Mononuclear cell (primary cell): ENCODE measurements around the gene GATB. TPM values are rescaled to one million over a fixed set of nuclear protein-coding genes. Genes with fewer than 3 reads are reported as not detected.

ENCODE experiments used
- H3K27me3 ChIP-seq: 2 replicates; pipeline ENCODE4 v1.6.0; 2011; ENCODE audit warnings: low read length, control low read depth; ENCODE audit not compliant: insufficient read depth
- H3K4me1 ChIP-seq: 2 replicates; pipeline ENCODE4 v1.5.1; 2011; ENCODE audit warnings: mild to moderate bottlenecking, low read length, control low read depth; ENCODE audit not compliant: insufficient read depth
- H3K4me3 ChIP-seq: 2 replicates; pipeline ENCODE4 v1.5.1; 2011; ENCODE audit warnings: mild to moderate bottlenecking, low read length, moderate library complexity
- H3K9me3 ChIP-seq: 2 replicates; pipeline ENCODE4 v1.5.1; 2011; ENCODE audit warnings: low read depth, mild to moderate bottlenecking, control low read depth, low read length
- total RNA-seq: library from RNA; depleted of rRNA; stranded (reverse); fragments of >200 nt; gene quantifications from one replicate; pipeline ENCODE4 v1.2.3, GENCODE V29; 2012

Gene GATB
- total RNA-seq, 1 donor = 3.4 TPM

DNA sequence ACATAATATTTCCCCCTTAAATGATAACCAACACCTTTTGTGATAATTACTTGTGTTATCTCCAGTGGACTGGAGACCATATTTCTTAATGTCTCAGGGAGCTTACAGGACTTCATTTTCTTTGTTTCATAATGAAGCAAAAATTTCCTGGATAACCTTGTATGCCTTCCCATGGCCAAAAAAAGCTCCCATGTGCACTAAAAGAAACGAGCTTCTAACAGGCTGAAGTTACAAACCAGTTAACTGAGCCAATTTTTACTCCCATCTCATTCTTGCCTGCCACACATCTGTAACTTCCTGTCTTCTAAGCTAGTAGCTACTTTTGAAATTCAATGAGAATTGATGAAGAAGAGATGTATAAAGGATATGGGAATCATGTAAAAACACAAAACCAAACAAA lies 32.8 kb downstream of the GATB start:
- no peaks in the 10 kb centered on the region for H3K27me3 ChIP-seq
- H3K4me3 ChIP-seq = no peak overlapping the region
- H3K4me1 ChIP-seq = no peaks in the 10 kb centered on the region
- no peaks in the 10 kb centered on the region for H3K9me3 ChIP-seq

DNA sequence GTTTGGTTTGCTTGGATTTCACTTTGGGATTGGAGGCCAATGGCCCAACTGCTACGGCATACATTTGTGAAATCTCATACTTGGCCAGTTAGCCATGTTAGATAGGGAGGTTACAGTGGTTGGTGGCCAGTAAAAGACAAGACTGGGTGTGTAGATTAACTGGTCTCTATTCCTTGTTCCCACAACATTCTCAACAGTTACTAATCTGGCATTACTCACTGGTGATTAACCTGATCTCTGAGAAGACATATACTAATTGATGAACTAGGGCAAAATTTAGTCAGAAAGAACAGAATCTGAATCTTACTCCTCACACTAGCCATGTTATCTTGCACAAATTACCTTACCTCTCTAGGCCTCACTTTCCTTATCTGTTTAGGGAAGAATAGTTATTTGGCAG lies 33.4 kb downstream of the GATB start:
- H3K4me3 ChIP-seq = no peak overlapping the region
- H3K27me3 ChIP-seq = no peaks in the 10 kb centered on the region
- no peaks in the 10 kb centered on the region for H3K9me3 ChIP-seq
- H3K4me1 ChIP-seq = no peaks in the 10 kb centered on the region

DNA sequence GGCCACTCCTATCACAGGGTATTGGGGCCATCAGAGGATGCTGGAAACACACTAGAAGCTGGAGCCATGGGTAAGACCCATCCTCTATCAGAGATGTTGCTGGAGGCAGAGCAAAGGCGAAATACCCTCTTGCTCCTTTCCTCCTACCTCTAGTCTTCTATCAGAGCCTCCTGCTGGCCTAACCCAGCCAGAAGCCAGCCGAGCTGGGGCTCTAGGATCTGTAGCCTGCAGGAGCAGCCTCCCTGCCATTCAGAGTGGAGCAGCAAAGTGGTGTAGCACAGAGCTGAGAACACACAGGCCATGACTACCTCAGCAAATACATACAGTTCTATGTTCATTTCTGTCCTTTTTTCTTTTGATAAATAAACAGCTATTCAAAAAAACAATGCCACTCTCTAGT lies 35.7 kb downstream of the GATB start:
- no peaks in the 10 kb centered on the region for H3K4me1 ChIP-seq
- no peaks in the 10 kb centered on the region for H3K9me3 ChIP-seq
- no peaks in the 10 kb centered on the region for H3K27me3 ChIP-seq
- no peak overlapping the region for H3K4me3 ChIP-seq

DNA sequence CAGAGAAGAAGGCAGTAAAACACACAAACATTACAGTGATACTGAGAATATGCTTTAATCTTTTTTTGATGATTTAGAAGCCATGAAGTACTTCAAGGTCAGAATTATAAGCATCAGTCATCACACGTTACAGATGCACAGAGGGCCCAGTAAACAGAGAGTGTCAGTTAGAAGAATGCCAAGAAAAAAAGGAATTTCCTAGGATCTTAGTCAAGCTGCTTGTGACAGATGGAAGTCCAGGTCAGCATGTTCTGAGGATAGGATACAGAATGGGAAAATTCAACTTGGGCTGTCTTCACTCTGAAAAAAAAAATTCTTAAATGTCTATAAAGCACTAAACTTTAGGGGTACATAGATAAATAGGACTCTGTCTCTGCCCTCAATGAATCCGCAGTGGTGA lies 38.9 kb downstream of the GATB start:
- Histone ChIP-seq H3K4me1 (no peaks in the 10 kb centered on the region), H3K27me3 (no peaks in the 10 kb centered on the region), H3K4me3 (no peak overlapping the region), H3K9me3 (no peaks in the 10 kb centered on the region)

DNA sequence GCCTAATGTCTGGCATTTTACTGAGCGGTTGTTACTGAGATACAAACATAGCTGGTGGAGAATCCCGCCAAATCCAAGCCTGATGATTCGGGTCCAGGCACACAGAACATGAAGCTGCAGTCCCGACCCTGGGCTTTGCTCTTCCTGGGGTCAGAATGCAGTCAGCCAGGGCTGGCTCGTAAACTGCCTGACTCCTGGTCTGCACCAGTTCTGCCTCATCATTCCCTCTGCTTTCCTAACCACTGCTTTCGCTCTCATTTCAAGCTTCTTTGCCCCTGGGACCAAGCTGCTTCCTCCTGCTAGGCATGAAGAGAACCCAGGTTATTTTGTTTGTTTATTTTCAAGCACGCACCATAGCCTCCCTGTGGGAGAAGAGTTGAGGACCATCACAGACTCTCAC lies 39.3 kb downstream of the GATB start:
- no peak overlapping the region for H3K4me3 ChIP-seq
- H3K4me1 ChIP-seq = no peaks in the 10 kb centered on the region
- no peaks in the 10 kb centered on the region for H3K27me3 ChIP-seq
- no peaks in the 10 kb centered on the region for H3K9me3 ChIP-seq

DNA sequence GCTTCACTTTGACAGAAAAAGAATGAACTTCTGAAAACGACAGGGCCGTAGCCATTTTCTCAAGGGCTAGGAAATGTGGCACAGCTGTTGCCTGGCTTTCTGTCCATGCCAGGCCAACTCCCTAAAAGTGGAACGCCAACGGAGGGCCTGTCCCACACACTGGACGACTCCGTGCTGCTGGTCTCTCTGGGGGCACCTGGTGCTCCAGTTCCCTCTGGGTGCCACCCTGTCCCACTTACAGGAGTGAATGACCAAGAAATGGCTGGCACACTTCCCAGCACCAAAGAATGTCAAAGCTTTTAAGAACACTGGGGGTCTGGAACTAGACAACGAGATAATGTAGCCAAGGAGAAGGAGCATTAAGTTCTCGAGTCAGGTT lies 40.9 kb downstream of the GATB start:
- H3K4me3 ChIP-seq = no peak overlapping the region
- H3K4me1 ChIP-seq = no peaks in the 10 kb centered on the region
- H3K27me3 ChIP-seq = no peaks in the 10 kb centered on the region
- no peaks in the 10 kb centered on the region for H3K9me3 ChIP-seq

DNA sequence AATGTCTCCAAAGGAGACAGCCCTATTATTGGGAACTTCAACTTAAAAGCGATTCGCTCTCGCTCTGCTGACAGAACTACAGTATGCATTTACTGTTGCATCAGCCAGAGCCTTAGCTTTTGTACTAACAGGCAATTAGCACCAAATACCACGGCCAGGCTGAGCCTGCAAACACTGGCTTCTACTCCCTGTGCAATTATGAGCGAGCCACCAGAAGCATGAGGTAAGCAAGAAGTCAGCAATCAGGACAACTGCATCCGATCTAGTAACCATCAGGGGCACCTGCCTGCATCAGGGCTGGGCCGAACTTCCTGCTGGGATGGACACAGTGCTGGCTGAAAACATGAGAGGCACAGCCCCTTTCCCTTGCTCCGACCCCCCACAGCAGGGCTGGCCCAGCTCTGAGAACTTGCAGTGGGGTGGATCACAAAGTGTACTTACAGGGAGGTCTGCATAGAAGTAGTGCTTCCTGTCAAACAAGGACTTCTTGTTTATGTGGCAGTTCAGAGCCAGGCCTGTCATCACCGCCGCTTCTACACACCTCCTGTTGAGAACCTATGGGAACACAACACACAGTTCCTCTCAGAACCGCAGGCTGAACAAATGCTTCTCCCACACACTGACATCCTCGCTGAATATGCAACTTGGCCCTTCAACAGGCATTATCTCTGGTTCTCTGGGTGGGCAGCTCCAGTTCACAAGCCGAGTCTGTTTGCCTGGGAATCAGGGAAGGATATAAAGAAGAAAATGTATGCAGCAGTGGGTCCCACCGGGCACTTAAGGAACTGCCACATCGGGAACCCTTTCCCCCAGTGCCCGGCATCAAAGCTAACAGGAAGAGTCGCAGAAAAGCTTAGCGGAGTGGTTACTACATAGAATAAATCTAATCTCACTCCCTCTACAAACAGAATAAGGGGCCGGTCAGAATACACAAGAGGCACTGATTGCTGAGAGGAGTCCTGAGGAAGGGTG lies 41.5 kb downstream of the GATB start:
- no peak overlapping the region for H3K4me3 ChIP-seq
- H3K9me3 ChIP-seq = no peaks in the 10 kb centered on the region
- H3K4me1 ChIP-seq = no peaks in the 10 kb centered on the region
- H3K27me3 ChIP-seq = no peaks in the 10 kb centered on the region

DNA sequence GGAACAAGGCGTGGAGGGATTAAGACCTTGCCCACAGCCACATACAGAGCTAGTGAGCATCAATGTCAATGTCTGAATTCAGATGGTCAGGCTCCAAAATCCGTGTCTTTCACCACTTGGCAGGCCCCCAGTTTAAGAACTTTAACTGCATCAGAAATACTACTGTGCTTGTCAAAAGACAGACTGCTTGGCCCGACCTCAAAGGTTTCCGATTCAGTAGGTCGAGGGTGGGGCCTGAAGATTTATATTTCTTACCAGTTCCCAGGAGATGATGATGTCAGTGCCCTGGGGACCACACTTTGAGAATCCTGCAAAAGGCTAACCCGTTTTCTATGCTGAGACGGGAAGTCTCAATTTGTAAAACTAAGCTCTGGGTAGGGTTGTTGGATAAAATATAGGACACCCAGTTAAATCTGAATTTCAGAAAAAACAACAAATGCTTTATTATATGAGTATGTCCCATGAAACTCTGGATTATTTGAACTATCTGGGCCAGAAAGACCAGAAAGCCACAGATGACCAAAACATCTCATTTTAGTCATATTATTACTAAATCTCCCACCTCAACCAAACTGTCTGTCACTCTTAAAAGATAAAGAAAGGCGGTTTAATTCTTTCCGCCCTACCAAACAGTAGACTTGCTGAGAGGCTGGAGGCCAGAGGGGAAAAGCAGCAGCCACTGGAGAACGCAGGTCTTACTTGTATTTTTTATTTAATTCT lies 42.7 kb downstream of the GATB start:
- no peak overlapping the region for H3K4me3 ChIP-seq
- H3K9me3 ChIP-seq = no peaks in the 10 kb centered on the region
- H3K4me1 ChIP-seq = no peaks in the 10 kb centered on the region
- H3K27me3 ChIP-seq = no peaks in the 10 kb centered on the region

DNA sequence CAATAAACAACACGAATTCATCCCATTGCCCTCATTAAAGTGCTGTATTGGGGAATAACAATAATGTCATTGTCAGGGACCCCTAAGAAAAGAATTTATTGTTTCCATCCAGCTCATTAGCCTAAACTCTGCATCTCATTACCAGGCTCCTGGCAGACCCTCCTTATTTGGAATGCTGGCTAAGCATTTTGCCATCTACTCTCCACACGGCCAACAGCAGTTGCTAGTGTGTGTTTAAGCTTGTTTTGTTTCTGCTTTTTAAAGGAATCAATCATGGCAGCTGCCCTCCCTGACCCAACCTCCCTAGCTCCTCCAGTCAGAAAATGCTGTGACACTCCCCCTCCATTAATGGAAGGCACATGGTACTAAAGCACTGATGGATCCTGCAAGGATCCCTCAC lies 43.5 kb downstream of the GATB start:
- Histone ChIP-seq H3K27me3 (no peaks in the 10 kb centered on the region), H3K4me1 (no peaks in the 10 kb centered on the region), H3K9me3 (no peaks in the 10 kb centered on the region), H3K4me3 (no peak overlapping the region)

DNA sequence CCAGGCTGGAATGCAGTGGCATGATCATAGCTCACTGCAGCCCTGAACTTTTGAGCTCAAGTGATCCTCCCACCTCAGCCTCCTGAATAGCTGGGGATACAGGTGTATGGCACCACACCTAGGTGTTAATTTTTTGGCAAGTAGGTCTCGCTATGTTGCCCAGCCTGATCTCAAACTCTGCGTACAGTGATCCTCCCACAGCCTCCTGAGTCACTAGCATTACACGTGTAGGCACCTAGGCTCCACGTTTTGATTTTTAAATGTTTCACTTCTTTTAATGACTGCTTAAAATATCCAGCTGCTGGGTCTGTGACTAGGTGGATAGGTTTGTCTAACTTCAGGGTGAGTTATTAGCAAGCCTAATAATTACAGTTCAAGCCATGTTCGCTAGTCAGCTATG lies 44.5 kb downstream of the GATB start:
- Histone ChIP-seq H3K4me1 (no peaks in the 10 kb centered on the region), H3K27me3 (no peaks in the 10 kb centered on the region), H3K4me3 (no peak overlapping the region), H3K9me3 (no peaks in the 10 kb centered on the region)

DNA sequence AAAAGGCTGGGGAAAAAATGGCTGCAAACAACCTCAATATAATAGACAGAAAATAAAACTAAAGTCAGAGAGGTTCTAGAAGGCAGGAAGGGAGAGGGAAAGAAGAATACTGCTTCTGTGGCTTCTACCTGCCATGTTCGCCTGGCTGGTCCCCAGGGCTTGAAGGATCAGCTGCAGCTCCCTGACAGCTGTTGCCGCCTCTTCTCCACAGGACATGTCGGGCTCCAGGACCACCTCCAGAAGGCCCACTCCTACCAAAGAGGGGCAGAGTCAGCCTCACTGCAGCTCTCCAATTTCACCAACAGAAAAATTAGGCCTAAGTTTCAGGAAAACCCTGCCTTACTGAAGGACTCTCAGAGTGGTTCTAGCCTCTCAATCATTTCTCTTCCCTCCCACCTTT lies 44.9 kb downstream of the GATB start:
- Histone ChIP-seq H3K4me3 (no peak overlapping the region), H3K27me3 (no peaks in the 10 kb centered on the region), H3K4me1 (no peaks in the 10 kb centered on the region), H3K9me3 (no peaks in the 10 kb centered on the region)

DNA sequence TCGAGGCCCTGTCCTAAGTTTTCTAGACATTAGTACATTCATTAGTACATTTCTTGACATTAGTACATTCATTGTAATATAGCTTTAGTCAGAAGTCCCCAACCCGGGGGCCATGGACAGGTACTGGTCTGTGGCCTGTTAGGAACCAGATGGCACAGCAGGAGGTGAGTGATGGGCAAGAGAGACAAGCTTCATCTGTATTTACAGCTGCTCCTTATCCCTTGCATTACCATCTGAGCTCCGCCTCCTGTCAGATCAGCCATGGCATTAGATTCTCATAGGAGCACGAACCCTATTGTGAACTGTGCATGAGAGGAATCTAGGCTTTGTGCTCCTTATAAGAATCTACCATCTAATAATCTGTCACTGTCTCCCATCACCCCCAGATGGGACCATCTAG lies 48.0 kb downstream of the GATB start:
- no peaks in the 10 kb centered on the region for H3K27me3 ChIP-seq
- no peak overlapping the region for H3K4me3 ChIP-seq
- no peaks in the 10 kb centered on the region for H3K4me1 ChIP-seq
- no peaks in the 10 kb centered on the region for H3K9me3 ChIP-seq

DNA sequence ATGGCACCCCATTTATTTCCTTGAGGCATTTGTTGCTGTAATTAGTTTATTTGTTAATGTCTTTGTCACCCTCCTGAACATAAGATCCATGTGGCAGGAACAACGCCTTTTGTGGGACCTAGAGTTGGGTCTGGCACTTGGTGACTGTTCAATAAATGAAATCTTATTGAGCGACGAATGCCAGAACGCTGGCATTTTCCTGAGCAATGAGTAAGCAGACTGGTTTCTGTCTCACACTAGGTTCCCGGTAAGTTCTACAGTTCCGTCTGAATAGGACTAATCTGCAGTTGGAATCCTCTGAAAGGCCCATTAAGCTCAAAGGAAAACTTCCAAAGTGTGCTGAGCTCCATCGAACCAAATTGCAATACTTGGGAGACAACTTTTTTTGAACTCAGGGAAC lies 49.2 kb downstream of the GATB start:
- no peaks in the 10 kb centered on the region for H3K27me3 ChIP-seq
- H3K4me1 ChIP-seq = no peaks in the 10 kb centered on the region
- no peaks in the 10 kb centered on the region for H3K9me3 ChIP-seq
- H3K4me3 ChIP-seq = no peak overlapping the region

DNA sequence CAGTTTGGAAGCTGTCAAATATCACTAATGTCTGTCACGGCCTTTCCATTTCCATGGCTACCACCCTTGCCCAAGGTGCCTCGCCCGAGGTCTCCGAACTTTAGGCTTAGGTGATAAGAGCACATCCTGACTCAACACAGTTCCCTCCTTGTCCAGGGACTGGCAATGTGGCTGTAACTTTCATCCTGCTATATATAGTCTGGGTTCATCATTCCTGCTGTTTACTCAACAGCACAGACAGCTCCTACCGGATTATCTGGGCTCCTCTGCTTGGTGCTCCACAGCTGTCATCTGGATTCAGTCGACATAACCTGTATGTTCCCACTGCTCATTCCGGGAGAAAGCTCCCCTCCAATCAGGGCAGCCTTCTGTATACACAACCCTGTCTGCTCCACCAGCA lies 51.2 kb downstream of the GATB start:
- no peaks in the 10 kb centered on the region for H3K27me3 ChIP-seq
- no peak overlapping the region for H3K4me3 ChIP-seq
- H3K9me3 ChIP-seq = no peaks in the 10 kb centered on the region
- H3K4me1 ChIP-seq = no peaks in the 10 kb centered on the region

DNA sequence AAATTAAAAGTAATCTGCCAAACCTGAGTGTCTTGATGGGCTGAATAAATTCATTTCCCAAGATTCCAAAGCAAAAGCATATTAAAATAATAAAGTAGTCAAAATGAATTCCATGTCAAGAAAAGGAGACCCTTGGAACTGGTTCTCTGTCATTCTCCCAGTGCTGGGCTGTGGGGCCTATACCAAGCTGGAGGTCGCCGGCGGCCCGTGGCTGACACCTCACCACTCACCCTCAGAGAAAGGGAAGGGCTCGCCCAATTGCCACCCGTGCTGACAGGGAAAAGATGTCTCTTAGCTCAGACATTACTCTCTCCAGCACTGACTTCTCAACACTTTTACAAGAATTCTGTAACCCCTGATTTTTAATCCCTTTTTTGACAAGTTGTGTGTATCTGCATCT lies 51.7 kb downstream of the GATB start:
- Histone ChIP-seq H3K27me3 (no peaks in the 10 kb centered on the region), H3K4me3 (no peak overlapping the region), H3K9me3 (no peaks in the 10 kb centered on the region), H3K4me1 (no peaks in the 10 kb centered on the region)

DNA sequence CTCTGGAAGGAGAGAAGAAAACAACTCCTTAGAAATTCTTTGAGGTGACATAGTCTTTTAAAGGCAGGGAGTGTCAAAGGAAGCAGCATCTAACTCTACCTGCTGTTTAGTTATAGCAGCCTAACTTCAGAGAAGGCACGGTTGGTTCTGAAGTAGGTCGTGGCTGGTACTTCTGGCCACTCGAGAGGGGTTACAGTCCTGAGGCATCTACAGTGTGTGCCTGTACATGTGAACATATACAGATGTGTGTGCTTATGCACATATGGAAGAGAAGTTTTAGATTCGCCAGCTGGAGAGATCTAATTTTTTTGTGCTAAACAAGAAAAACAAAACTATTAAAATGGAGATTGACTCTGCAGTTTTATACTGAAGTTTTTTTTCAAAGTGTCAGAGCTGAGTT lies 52.7 kb downstream of the GATB start:
- H3K4me3 ChIP-seq = no peak overlapping the region
- H3K27me3 ChIP-seq = no peaks in the 10 kb centered on the region
- no peaks in the 10 kb centered on the region for H3K4me1 ChIP-seq
- H3K9me3 ChIP-seq = no peaks in the 10 kb centered on the region
